ENCODE measurements around the gene ERBB3. TPM values are rescaled to one million over a fixed set of nuclear protein-coding genes. Genes with fewer than 3 reads are reported as not detected.

The ERBB3 gene
- total RNA-seq, 1 experiment from 2014 or later: 56.5 TPM

DNA sequence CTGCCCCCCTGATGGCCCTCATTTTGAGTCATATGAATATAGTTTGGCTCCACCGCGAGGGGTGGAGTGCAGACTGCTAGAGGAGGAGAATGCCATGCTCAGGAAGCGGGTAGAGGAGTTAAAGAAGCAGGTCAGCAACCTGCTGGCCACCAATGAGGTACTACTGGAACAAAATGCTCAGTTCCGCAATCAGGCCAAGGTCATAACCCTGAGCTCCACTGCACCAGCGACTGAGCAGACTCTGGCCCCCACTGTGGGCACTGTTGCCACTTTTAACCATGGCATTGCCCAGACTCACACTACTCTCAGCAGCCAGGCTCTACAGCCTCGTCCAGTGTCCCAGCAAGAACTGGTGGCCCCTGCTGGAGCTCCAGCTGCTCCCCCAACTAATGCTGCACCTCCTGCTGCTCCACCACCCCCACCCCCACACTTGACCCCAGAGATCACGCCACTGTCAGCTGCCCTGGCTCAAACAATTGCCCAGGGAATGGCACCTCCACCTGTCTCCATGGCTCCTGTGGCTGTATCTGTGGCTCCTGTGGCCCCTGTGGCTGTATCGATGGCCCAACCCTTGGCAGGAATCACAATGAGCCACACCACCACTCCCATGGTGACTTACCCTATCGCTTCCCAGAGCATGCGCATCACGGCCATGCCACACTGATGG is 41.4 kb downstream of the ERBB3 start:
- no peak overlapping the region for H3K4ac ChIP-seq (ENCODE audit: low read depth, low read length)
- no peak overlapping the region for H3K14ac ChIP-seq (ENCODE audit: insufficient read depth, low read length)
- H3K4me2 ChIP-seq (ENCODE audit: insufficient read depth, insufficient read length, low read length): no peak overlapping the region
- H3K23ac ChIP-seq (ENCODE audit: insufficient read length, low read depth, low read length): no peak overlapping the region
- Mint-ChIP-seq H3K9me3 (peaks cover 3 to 7% of the 10 kb centered on the region in 2 experiments; a peak in 2 of 5 replicates), H3K4me3 (no peak overlapping the region), H3K4me1 (peaks cover 23 to 26% of the 10 kb centered on the region in 2 experiments), H3K27ac (no peak overlapping the region), H3K36me3 (ENCODE audit: insufficient read depth in 1 of 3, low read depth in 3 of 3) (peaks cover 27 to 43% (median 37%) of the 10 kb centered on the region in 3 experiments), H3K27me3 (ENCODE audit: low read depth) (peaks cover 2% of the 10 kb centered on the region; the same call in 1 of the 2 replicates)
- no peak overlapping the region for H3K27ac ChIP-seq (ENCODE audit: insufficient read length, low read depth, low read length)
- TF ChIP-seq, protein P1, sequence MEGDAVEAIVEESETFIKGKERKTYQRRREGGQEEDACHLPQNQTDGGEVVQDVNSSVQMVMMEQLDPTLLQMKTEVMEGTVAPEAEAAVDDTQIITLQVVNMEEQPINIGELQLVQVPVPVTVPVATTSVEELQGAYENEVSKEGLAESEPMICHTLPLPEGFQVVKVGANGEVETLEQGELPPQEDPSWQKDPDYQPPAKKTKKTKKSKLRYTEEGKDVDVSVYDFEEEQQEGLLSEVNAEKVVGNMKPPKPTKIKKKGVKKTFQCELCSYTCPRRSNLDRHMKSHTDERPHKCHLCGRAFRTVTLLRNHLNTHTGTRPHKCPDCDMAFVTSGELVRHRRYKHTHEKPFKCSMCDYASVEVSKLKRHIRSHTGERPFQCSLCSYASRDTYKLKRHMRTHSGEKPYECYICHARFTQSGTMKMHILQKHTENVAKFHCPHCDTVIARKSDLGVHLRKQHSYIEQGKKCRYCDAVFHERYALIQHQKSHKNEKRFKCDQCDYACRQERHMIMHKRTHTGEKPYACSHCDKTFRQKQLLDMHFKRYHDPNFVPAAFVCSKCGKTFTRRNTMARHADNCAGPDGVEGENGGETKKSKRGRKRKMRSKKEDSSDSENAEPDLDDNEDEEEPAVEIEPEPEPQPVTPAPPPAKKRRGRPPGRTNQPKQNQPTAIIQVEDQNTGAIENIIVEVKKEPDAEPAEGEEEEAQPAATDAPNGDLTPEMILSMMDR (conservative IDR thresholded peaks at IDR 0.05): no peak
- no peak overlapping the region for H2AFZ ChIP-seq (ENCODE audit: low read length)
- no peak overlapping the region for H3K9ac ChIP-seq (ENCODE audit: extremely low read depth, insufficient read length, low read length)
- no peaks in the 10 kb centered on the region; the same call in 1 of the 2 replicates for H3K4me1 ChIP-seq (ENCODE audit: insufficient read depth, low read length)
- H4K8ac ChIP-seq (replicated peaks; ENCODE audit: insufficient read length, low read depth, low read length): no peak overlapping the region
- H3K23me2 ChIP-seq (ENCODE audit: insufficient read length, low read depth, low read length, poor library complexity, severe bottlenecking): peaks cover 8% of the 10 kb centered on the region
- no peak overlapping the region for H2BK5ac ChIP-seq (ENCODE audit: insufficient read length, low read length)
- peaks cover 3% of the 10 kb centered on the region; the same call in 1 of the 2 replicates for H3K79me2 ChIP-seq (ENCODE audit: insufficient read depth, low read length)
- no peak overlapping the region for H3K56ac ChIP-seq (ENCODE audit: insufficient read length, low read depth, low read length)
- H3K18ac ChIP-seq (ENCODE audit: insufficient read length, low read depth, low read length): no peak overlapping the region
- no peak for DNase-seq
- no CpG with 5 or more reads among the region's 11 CpGs for WGBS (ENCODE audit: extremely low coverage, insufficient read length, low lambda C conversion rate)
- H3K27me3 ChIP-seq (ENCODE audit: insufficient read depth, low read length): no peaks in the 10 kb centered on the region
- H2BK12ac ChIP-seq (ENCODE audit: insufficient read length, low read depth, low read length): no peak overlapping the region
- no peak overlapping the region for H2BK15ac ChIP-seq (ENCODE audit: low read depth, low read length)
- H4K5ac ChIP-seq (ENCODE audit: insufficient read length, low read depth, low read length): no peak overlapping the region
- no peak overlapping the region for H2BK120ac ChIP-seq (ENCODE audit: low read depth, low read length, poor library complexity, severe bottlenecking)
- H3K79me1 ChIP-seq (ENCODE audit: insufficient read depth, low read depth, low read length, poor library complexity, severe bottlenecking): no peaks in the 10 kb centered on the region
- H2BK20ac ChIP-seq (ENCODE audit: low read depth, low read length, poor library complexity, severe bottlenecking): no peak overlapping the region
- no peak overlapping the region for H2AK5ac ChIP-seq (ENCODE audit: insufficient read length, low read length)
- no peaks in the 10 kb centered on the region for H3K9me3 ChIP-seq (ENCODE audit: control insufficient read depth, low read depth, low read length)
- H3T11ph ChIP-seq (ENCODE audit: low read length): no peak overlapping the region
- no peaks in the 10 kb centered on the region for H4K20me1 ChIP-seq (ENCODE audit: control insufficient read depth, insufficient read depth, insufficient read length)
- no peak overlapping the region for H4K91ac ChIP-seq (ENCODE audit: insufficient read length, low read depth, low read length)
